Neural progenitor cell (in vitro differentiated cells): ENCODE measurements around the gene WIPF3. TPM values are rescaled to one million over a fixed set of nuclear protein-coding genes. Genes with fewer than 3 reads are reported as not detected.

Experiments used
- DNase-seq: peaks from one replicate; pipeline ENCODE4 v3.0.0-alpha.2; 2016; ENCODE audit warnings: low spot score
- H2AFZ ChIP-seq: fragments of 200-600 bp; sonication (generic); replicated peaks from 2 replicates; pipeline ENCODE4 v1.6.1; 2016; ENCODE audit warnings: antibody characterized with exemption
- H3F3A ChIP-seq: fragments of 200-600 bp; sonication (generic); 2 replicates; pipeline ENCODE4 v1.6.1; 2016; ENCODE audit warnings: antibody characterized with exemption, low read depth
- H3K27ac ChIP-seq: fragments of 200-600 bp; sonication (generic); 2 replicates; pipeline ENCODE4 v1.5.1; 2016; ENCODE audit warnings: mild to moderate bottlenecking
- H3K27me3 ChIP-seq: fragments of 200-600 bp; sonication (generic); 2 replicates; pipeline ENCODE4 v1.6.1; 2016; ENCODE audit warnings: mild to moderate bottlenecking, moderate library complexity
- H3K36me3 ChIP-seq: fragments of 200-600 bp; sonication (generic); 2 replicates; pipeline ENCODE4 v1.5.1; 2016
- H3K4me1 ChIP-seq: fragments of 200-600 bp; sonication (generic); 2 replicates; pipeline ENCODE4 v1.6.1; 2016; ENCODE audit warnings: mixed run types
- H3K4me2 ChIP-seq: fragments of 200-600 bp; sonication (generic); 2 replicates; pipeline ENCODE4 v1.6.1; 2016
- H3K4me3 ChIP-seq: fragments of 200-600 bp; sonication (generic); 2 replicates; pipeline ENCODE4 v1.5.1; 2016
- H3K79me2 ChIP-seq: fragments of 200-600 bp; sonication (generic); 2 replicates; pipeline ENCODE4 v1.6.1; 2016; ENCODE audit warnings: low read depth
- H3K9ac ChIP-seq: fragments of 200-600 bp; sonication (generic); 2 replicates; pipeline ENCODE4 v1.6.1; 2016
- H3K9me3 ChIP-seq: fragments of 200-600 bp; sonication (generic); 2 replicates; pipeline ENCODE4 v1.5.1; 2016; ENCODE audit warnings: low read depth
- H4K20me1 ChIP-seq: fragments of 200-600 bp; sonication (generic); 2 replicates; pipeline ENCODE4 v1.6.1; 2016; ENCODE audit warnings: low read depth
- H3K27ac Mint-ChIP-seq: 3 replicates; pipeline ENCODE4 v1.8.0; 2021; ENCODE audit warnings: mixed read lengths
- H3K27me3 Mint-ChIP-seq: 2 replicates; pipeline ENCODE4 v1.8.0; 2022; ENCODE audit warnings: low read depth, mild to moderate bottlenecking, inconsistent platforms, moderate library complexity, mixed read lengths; ENCODE audit not compliant: insufficient read depth
- H3K36me3 Mint-ChIP-seq: 3 replicates; pipeline ENCODE4 v1.8.0; 2021; ENCODE audit warnings: mixed read lengths
- H3K4me1 Mint-ChIP-seq: 3 replicates; pipeline ENCODE4 v1.8.0; 2021; ENCODE audit warnings: mixed read lengths
- H3K4me3 Mint-ChIP-seq: 3 replicates; pipeline ENCODE4 v1.8.0; 2021; ENCODE audit warnings: mild to moderate bottlenecking, moderate library complexity, mixed read lengths
- H3K9me3 Mint-ChIP-seq: 3 replicates; pipeline ENCODE4 v1.8.0; 2020; ENCODE audit warnings: mixed read lengths
- EZH2 ChIP-seq: fragments of 200-600 bp; sonication (generic); IDR thresholded peaks from 2 replicates; pipeline ENCODE4 v1.6.1; 2017; ENCODE audit warnings: antibody characterized with exemption, mild to moderate bottlenecking, moderate library complexity
- EZH2phosphoT487 ChIP-seq: fragments of 200-600 bp; sonication (generic); IDR thresholded peaks from 2 replicates; pipeline ENCODE4 v1.6.1; 2017; ENCODE audit warnings: antibody characterized with exemption
- total RNA-seq: library from RNA; depleted of rRNA; stranded (reverse); fragments of >200 nt; gene quantifications from 2 replicates; pipeline ENCODE4 v1.2.3, GENCODE V29; 2015; ENCODE audit warnings: low replicate concordance
- TF ChIP-seq, protein P1 (sequence below): fragments of 200-600 bp; sonication (generic); IDR thresholded peaks from 2 replicates; pipeline ENCODE4 v1.5.1; 2017; ENCODE audit warnings: antibody characterized with exemption, mild to moderate bottlenecking

The WIPF3 gene
- total RNA-seq, 1 donor from 2014 or later: 5.2 TPM

DNA sequence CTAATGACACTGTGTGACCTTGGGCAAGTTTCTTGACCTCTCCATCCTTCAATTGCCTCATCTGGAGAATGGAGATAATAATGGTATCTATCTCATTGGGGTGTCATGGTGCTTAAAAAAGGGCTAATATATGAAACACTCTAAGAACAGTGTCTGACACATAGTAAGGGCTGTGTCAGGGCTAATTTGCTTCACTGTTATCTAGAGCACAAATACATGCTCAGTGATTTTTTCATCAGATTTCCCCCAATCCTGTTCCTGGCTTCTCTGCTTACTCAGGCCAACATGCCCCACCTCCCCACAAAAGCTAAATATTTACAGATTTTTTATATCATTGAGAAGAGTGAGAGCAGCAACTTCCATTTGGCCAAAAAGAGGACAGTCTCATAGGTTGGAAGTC lies 20.6 kb downstream of the WIPF3 start:
- no peak overlapping the region for H3K4me2 ChIP-seq
- H3K9me3 Mint-ChIP-seq: peaks cover 4% of the 10 kb centered on the region
- H3K9me3 ChIP-seq: no peaks in the 10 kb centered on the region
- no peak overlapping the region for H3K9ac ChIP-seq
- no peak overlapping the region for H3K4me3 Mint-ChIP-seq
- H3K79me2 ChIP-seq: no peaks in the 10 kb centered on the region
- no peak overlapping the region for H2AFZ ChIP-seq
- no peak for DNase-seq
- no peaks in the 10 kb centered on the region for H3K4me1 Mint-ChIP-seq
- no peaks in the 10 kb centered on the region for H4K20me1 ChIP-seq
- peaks cover 3% of the 10 kb centered on the region for H3K27me3 Mint-ChIP-seq
- H3K27ac ChIP-seq: no peak overlapping the region
- H3K4me3 ChIP-seq: no peak overlapping the region
- H3K36me3 ChIP-seq: no peaks in the 10 kb centered on the region
- no peaks in the 10 kb centered on the region for H3K27me3 ChIP-seq
- no peaks in the 10 kb centered on the region for H3K36me3 Mint-ChIP-seq
- H3F3A ChIP-seq: no peaks in the 10 kb centered on the region
- TF ChIP-seq EZH2phosphoT487 (no peak), EZH2 (no peak)
- TF ChIP-seq, protein P1, sequence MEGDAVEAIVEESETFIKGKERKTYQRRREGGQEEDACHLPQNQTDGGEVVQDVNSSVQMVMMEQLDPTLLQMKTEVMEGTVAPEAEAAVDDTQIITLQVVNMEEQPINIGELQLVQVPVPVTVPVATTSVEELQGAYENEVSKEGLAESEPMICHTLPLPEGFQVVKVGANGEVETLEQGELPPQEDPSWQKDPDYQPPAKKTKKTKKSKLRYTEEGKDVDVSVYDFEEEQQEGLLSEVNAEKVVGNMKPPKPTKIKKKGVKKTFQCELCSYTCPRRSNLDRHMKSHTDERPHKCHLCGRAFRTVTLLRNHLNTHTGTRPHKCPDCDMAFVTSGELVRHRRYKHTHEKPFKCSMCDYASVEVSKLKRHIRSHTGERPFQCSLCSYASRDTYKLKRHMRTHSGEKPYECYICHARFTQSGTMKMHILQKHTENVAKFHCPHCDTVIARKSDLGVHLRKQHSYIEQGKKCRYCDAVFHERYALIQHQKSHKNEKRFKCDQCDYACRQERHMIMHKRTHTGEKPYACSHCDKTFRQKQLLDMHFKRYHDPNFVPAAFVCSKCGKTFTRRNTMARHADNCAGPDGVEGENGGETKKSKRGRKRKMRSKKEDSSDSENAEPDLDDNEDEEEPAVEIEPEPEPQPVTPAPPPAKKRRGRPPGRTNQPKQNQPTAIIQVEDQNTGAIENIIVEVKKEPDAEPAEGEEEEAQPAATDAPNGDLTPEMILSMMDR: no peak
- H3K27ac Mint-ChIP-seq: no peak overlapping the region
- H3K4me1 ChIP-seq: no peaks in the 10 kb centered on the region

- H3F3A ChIP-seq: no peaks in the 10 kb centered on the region
- Mint-ChIP-seq H3K9me3 (peaks cover 4% of the 10 kb centered on the region), H3K27me3 (peaks cover 3% of the 10 kb centered on the region), H3K4me3 (no peak overlapping the region), H3K27ac (no peak overlapping the region), H3K4me1 (no peaks in the 10 kb centered on the region), H3K36me3 (no peaks in the 10 kb centered on the region)
- TF ChIP-seq EZH2phosphoT487 (no peak), EZH2 (no peak)
- TF ChIP-seq, protein P1: no peak
- no peak for DNase-seq
- no peaks in the 10 kb centered on the region for H3K27me3 ChIP-seq
- H3K4me2 ChIP-seq: no peak overlapping the region
- no peaks in the 10 kb centered on the region for H3K79me2 ChIP-seq
- H3K27ac ChIP-seq: no peak overlapping the region
- H3K4me1 ChIP-seq: no peaks in the 10 kb centered on the region
- H3K9ac ChIP-seq: no peak overlapping the region
- no peak overlapping the region for H3K4me3 ChIP-seq
- no peaks in the 10 kb centered on the region for H3K9me3 ChIP-seq
- no peaks in the 10 kb centered on the region for H3K36me3 ChIP-seq
- H2AFZ ChIP-seq: no peak overlapping the region
- H4K20me1 ChIP-seq: no peaks in the 10 kb centered on the region
Observed at GRCh38 chr7:29831705-29832104, 25.4 kb downstream of the WIPF3 start.

GRCh38 chr7:29833929-29834328 lies 27.6 kb downstream of the WIPF3 start:
- H3K9me3 ChIP-seq: no peaks in the 10 kb centered on the region
- H3K79me2 ChIP-seq: no peaks in the 10 kb centered on the region
- H4K20me1 ChIP-seq: no peaks in the 10 kb centered on the region
- no peak for TF ChIP-seq EZH2
- TF ChIP-seq, protein P1: no peak
- no peaks in the 10 kb centered on the region for H3K4me1 Mint-ChIP-seq
- no peak overlapping the region for H3K9ac ChIP-seq
- no peaks in the 10 kb centered on the region for H3K36me3 Mint-ChIP-seq
- H3K4me3 Mint-ChIP-seq: no peak overlapping the region
- H3F3A ChIP-seq: no peaks in the 10 kb centered on the region
- no peak overlapping the region for H3K4me3 ChIP-seq
- no peak overlapping the region for H3K27ac Mint-ChIP-seq
- no peaks in the 10 kb centered on the region for H3K36me3 ChIP-seq
- no peak overlapping the region for H2AFZ ChIP-seq
- H3K9me3 Mint-ChIP-seq: peaks cover 4% of the 10 kb centered on the region
- H3K4me1 ChIP-seq: no peaks in the 10 kb centered on the region
- H3K27me3 Mint-ChIP-seq: peaks cover 2% of the 10 kb centered on the region
- no peak for DNase-seq
- no peaks in the 10 kb centered on the region for H3K27me3 ChIP-seq
- no peak overlapping the region for H3K27ac ChIP-seq
- no peak overlapping the region for H3K4me2 ChIP-seq

- Histone ChIP-seq H3K36me3 (no peaks in the 10 kb centered on the region), H3K79me2 (no peaks in the 10 kb centered on the region), H2AFZ (no peak overlapping the region), H3K9me3 (no peaks in the 10 kb centered on the region), H3K27ac (no peak overlapping the region), H3K27me3 (no peaks in the 10 kb centered on the region), H3K4me3 (no peak overlapping the region), H3F3A (no peaks in the 10 kb centered on the region), H3K4me2 (no peak overlapping the region), H4K20me1 (no peaks in the 10 kb centered on the region), H3K4me1 (no peaks in the 10 kb centered on the region), H3K9ac (no peak overlapping the region)
- peaks cover 4% of the 10 kb centered on the region for H3K9me3 Mint-ChIP-seq
- TF ChIP-seq EZH2 (no peak), EZH2phosphoT487 (no peak)
- TF ChIP-seq, protein P1: no peak
- H3K4me1 Mint-ChIP-seq: peaks cover 4% of the 10 kb centered on the region
- no peak for DNase-seq
- H3K27ac Mint-ChIP-seq: no peak overlapping the region
- no peaks in the 10 kb centered on the region for H3K27me3 Mint-ChIP-seq
- H3K4me3 Mint-ChIP-seq: no peak overlapping the region
- H3K36me3 Mint-ChIP-seq: no peaks in the 10 kb centered on the region
Observed at GRCh38 chr7:29835718-29836117, 29.4 kb downstream of the WIPF3 start.
